HepG2 (cell line): ENCODE data around the gene ZBTB46. TPM values are rescaled to one million over a fixed set of nuclear protein-coding genes. Genes with fewer than 3 reads are reported as not detected.
A peak's percentile ranks its signal among the peaks of the same experiment; 100 is the strongest.

Experiments
- ATF5 ChIP-seq: sonication (generic); formaldehyde crosslinking; IDR thresholded peaks from 2 replicates; pipeline ENCODE4 v1.4.0; 2020; ENCODE audit warnings: mild to moderate bottlenecking, low read depth, missing genetic modification reagents
- BRCA1 ChIP-seq: sonication (generic); formaldehyde crosslinking; IDR thresholded peaks from 2 replicates; pipeline ENCODE4 v1.4.0; 2020; ENCODE audit warnings: missing genetic modification reagents
- CENPBD1 ChIP-seq: sonication (generic); formaldehyde crosslinking; IDR thresholded peaks from 2 replicates; pipeline ENCODE4 v1.8.0; 2022; ENCODE audit warnings: missing genetic modification reagents, low read depth, mild to moderate bottlenecking, borderline replicate concordance
- CENPT ChIP-seq: sonication (generic); formaldehyde crosslinking; IDR thresholded peaks from 2 replicates; pipeline ENCODE4 v1.8.0; 2022; ENCODE audit warnings: low read depth, mild to moderate bottlenecking, moderate library complexity, missing genetic modification reagents
- CERS6 ChIP-seq: sonication (generic); formaldehyde crosslinking; IDR thresholded peaks from 2 replicates; pipeline ENCODE4 v1.5.0; 2020; ENCODE audit warnings: missing genetic modification reagents
- ELF1 ChIP-seq: sonication (generic); formaldehyde crosslinking; IDR thresholded peaks from 2 replicates; pipeline ENCODE4 v1.4.0; 2020; ENCODE audit warnings: missing genetic modification reagents
- GATA4 ChIP-seq: sonication (generic); IDR thresholded peaks from 2 replicates; pipeline ENCODE4 v1.6.1; 2016; ENCODE audit warnings: antibody characterized with exemption, low read depth, borderline replicate concordance
- HES4 ChIP-seq: sonication (generic); formaldehyde crosslinking; IDR thresholded peaks from 2 replicates; pipeline ENCODE4 v1.9.0; 2021; ENCODE audit warnings: mild to moderate bottlenecking, missing genetic modification reagents, borderline replicate concordance
- MED1 ChIP-seq: sonication (generic); formaldehyde crosslinking; IDR thresholded peaks from 2 replicates; pipeline ENCODE4 v1.4.0; 2020; ENCODE audit warnings: missing genetic modification reagents
- MEIS1 ChIP-seq: sonication (generic); formaldehyde crosslinking; IDR thresholded peaks from 2 replicates; pipeline ENCODE4 v1.9.0; 2021; ENCODE audit warnings: mild to moderate bottlenecking, missing genetic modification reagents, moderate library complexity, borderline replicate concordance
- MTA1 ChIP-seq: sonication (generic); formaldehyde crosslinking; IDR thresholded peaks from 2 replicates; pipeline ENCODE4 v1.4.0; 2020; ENCODE audit warnings: missing genetic modification reagents, mild to moderate bottlenecking, borderline replicate concordance
- PBX3 ChIP-seq: sonication (generic); formaldehyde crosslinking; IDR thresholded peaks from 2 replicates; pipeline ENCODE4 v1.8.1; 2023; ENCODE audit warnings: missing genetic modification reagents, inconsistent platforms, borderline replicate concordance
- SATB2 ChIP-seq: sonication (generic); formaldehyde crosslinking; IDR thresholded peaks from 2 replicates; pipeline ENCODE4 v1.5.0; 2020; ENCODE audit warnings: missing genetic modification reagents
- SMAD1 ChIP-seq: sonication (generic); formaldehyde crosslinking; IDR thresholded peaks from 2 replicates; pipeline ENCODE4 v1.4.0; 2020; ENCODE audit warnings: missing genetic modification reagents, low read depth, mild to moderate bottlenecking, borderline replicate concordance
- SNAPC2 ChIP-seq: sonication (generic); formaldehyde crosslinking; IDR thresholded peaks from 2 replicates; pipeline ENCODE4 v1.8.1; 2022; ENCODE audit warnings: mild to moderate bottlenecking, missing genetic modification reagents
- YY1 ChIP-seq: IDR thresholded peaks from 2 replicates; pipeline ENCODE4 v1.6.1; 2011; ENCODE audit warnings: low read length, low read depth, moderate library complexity, mild to moderate bottlenecking; ENCODE audit not compliant: insufficient read depth, insufficient replicate concordance
- ZBTB46 ChIP-seq: sonication (generic); formaldehyde crosslinking; IDR thresholded peaks from 2 replicates; pipeline ENCODE4 v1.4.0; 2020; ENCODE audit warnings: mild to moderate bottlenecking, missing genetic modification reagents, borderline replicate concordance
- ZFX ChIP-seq: sonication (generic); formaldehyde crosslinking; IDR thresholded peaks from 2 replicates; pipeline ENCODE4 v1.4.0; 2020; ENCODE audit warnings: mild to moderate bottlenecking, low read depth, missing genetic modification reagents, moderate library complexity
- ZNF33B ChIP-seq: sonication (generic); formaldehyde crosslinking; IDR thresholded peaks from 2 replicates; pipeline ENCODE4 v1.5.1; 2020; ENCODE audit warnings: mild to moderate bottlenecking, missing genetic modification reagents
- ZNF598 ChIP-seq: sonication (generic); formaldehyde crosslinking; IDR thresholded peaks from 2 replicates; pipeline ENCODE4 v1.5.1; 2020; ENCODE audit warnings: mild to moderate bottlenecking, missing genetic modification reagents, borderline replicate concordance
- ZNF619 ChIP-seq: sonication (generic); formaldehyde crosslinking; IDR thresholded peaks from 2 replicates; pipeline ENCODE4 v1.4.0; 2020; ENCODE audit warnings: mild to moderate bottlenecking, missing genetic modification reagents
- ZNF746 ChIP-seq: sonication (generic); formaldehyde crosslinking; IDR thresholded peaks from 2 replicates; pipeline ENCODE4 v1.8.0; 2022; ENCODE audit warnings: mild to moderate bottlenecking, missing genetic modification reagents
- ZNF782 ChIP-seq: sonication (generic); formaldehyde crosslinking; IDR thresholded peaks from 2 replicates; pipeline ENCODE4 v1.4.0; 2020; ENCODE audit warnings: missing genetic modification reagents, mild to moderate bottlenecking, borderline replicate concordance
- ZSCAN20 ChIP-seq: sonication (generic); formaldehyde crosslinking; IDR thresholded peaks from 2 replicates; pipeline ENCODE4 v1.4.0; 2020; ENCODE audit warnings: missing genetic modification reagents, mild to moderate bottlenecking, borderline replicate concordance
- polyA plus RNA-seq, 8 experiments: library from polyadenylated mRNA; depleted of rRNA in 3 of 8; stranded (reverse) in 7 of 8; unstranded in 1 of 8; fragments of >200 nt; fragmentation: Illumina TruSeq in 4 of 8; extraction: Trizol in 4 of 8; gene quantifications; 2 replicates each; pipeline versions ENCODE4 v1.2.1 to v1.2.3, GENCODE V29; 2011 to 2016; ENCODE audit warnings: low read depth in 4 of 8, missing spikeins in 1 of 8, mixed read lengths in 1 of 8; ENCODE audit not compliant: insufficient read depth in 1 of 8
- total RNA-seq, 5 experiments: library from RNA; depleted of rRNA; stranded (reverse); fragments of >200 nt; fragmentation: Illumina TruSeq; extraction: Trizol; gene quantifications; 2 replicates each; pipeline ENCODE4 v1.2.3, GENCODE V29; 2016; ENCODE audit warnings: low read depth in 1 of 5

The ZBTB46 gene
- total and polyA plus RNA-seq, 2 of the 13 experiments (the other 11 are each of a cell fraction or from before 2014, with no cell fraction given), result 1.6 to 13.5 TPM

GRCh38 chr20:63854069-63854765, 23.2 kb upstream of the ZBTB46 start (continued):
- peak; percentile 47; the same call in 1 of the 2 replicates for TF ChIP-seq MTA1 (CRISPR knock-in tag)
- TF ChIP-seq GATA4, result peak; percentile 21; the same call in 1 of the 2 replicates
- TF ChIP-seq HES4 (CRISPR knock-in tag), result no peak
- no peak for TF ChIP-seq ZNF782
- peak; percentile 55 for TF ChIP-seq ZNF746
- peak; percentile 47; the same call in 1 of the 2 replicates for TF ChIP-seq MEIS1 (CRISPR knock-in tag)
- peak; percentile 73; the same call in 1 of the 2 replicates for TF ChIP-seq ZBTB46 (CRISPR knock-in tag)
- peak; percentile 78 for TF ChIP-seq MED1 (CRISPR knock-in tag)
- TF ChIP-seq SATB2, result peak; percentile 72; the same call in 1 of the 2 replicates
- TF ChIP-seq ZFX, result peak; percentile 82
- TF ChIP-seq SNAPC2, result no peak
- TF ChIP-seq SMAD1, result no peak; the same call in 1 of the 2 replicates
- peak; percentile 59 for TF ChIP-seq YY1
- no peak for TF ChIP-seq ZNF598 (CRISPR knock-in tag)
- TF ChIP-seq CENPBD1 (CRISPR knock-in tag), result no peak
- 0 out of 2 replicates have a peak, but pooled peaks have one; percentile 80 for TF ChIP-seq CERS6 (CRISPR knock-in tag)
- TF ChIP-seq ATF5, result 0 out of 2 replicates have a peak, but pooled peaks have one; percentile 73
- TF ChIP-seq ZSCAN20 (CRISPR knock-in tag), result peak; percentile 93; the same call in 1 of the 2 replicates
- TF ChIP-seq ZNF619 (CRISPR knock-in tag), result peak; percentile 38; the same call in 1 of the 2 replicates
- TF ChIP-seq CENPT (CRISPR knock-in tag), result peak; percentile 52; the same call in 1 of the 2 replicates
- 0 out of 2 replicates have a peak, but pooled peaks have one; percentile 54 for TF ChIP-seq ZNF33B
- TF ChIP-seq ELF1 (CRISPR knock-in tag), result peak; percentile 51; the same call in 1 of the 2 replicates
- TF ChIP-seq PBX3 (CRISPR knock-in tag), result 0 out of 2 replicates have a peak, but pooled peaks have one; percentile 70
- 0 out of 2 replicates have a peak, but pooled peaks have one; percentile 69 for TF ChIP-seq BRCA1 (CRISPR knock-in tag)
